GM18511 (cell line): ENCODE measurements around the gene ENTPD7.

Source experiments
- ATAC-seq: cut with Tn5 transposase; IDR thresholded peaks from one replicate; pipeline ENCODE4 v1.9.1; 2021; ENCODE audit warnings: mild to moderate bottlenecking, moderate library complexity; ENCODE audit not compliant: unreplicated experiment

ENTPD7 gene

DNA sequence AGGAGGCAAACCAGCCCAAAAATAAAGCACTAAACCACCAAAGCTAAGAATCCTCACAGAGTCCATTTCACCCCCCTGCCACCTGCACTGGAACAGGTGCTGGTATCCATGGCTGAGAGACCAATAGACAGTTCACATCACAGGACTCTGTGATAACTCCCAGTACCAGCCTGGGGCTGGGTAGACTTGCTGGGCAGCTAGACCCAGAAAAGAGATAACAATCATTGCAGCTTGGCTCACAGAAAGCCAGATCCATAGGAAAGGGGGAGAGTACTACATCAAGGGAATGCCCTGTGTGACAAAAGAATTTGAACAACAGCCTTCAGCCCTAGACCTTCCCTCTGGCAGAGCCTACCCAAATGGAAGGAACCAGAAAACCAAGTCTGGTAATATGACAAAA lies 25.5 kb upstream of the ENTPD7 start:
- ATAC-seq: no peak

DNA sequence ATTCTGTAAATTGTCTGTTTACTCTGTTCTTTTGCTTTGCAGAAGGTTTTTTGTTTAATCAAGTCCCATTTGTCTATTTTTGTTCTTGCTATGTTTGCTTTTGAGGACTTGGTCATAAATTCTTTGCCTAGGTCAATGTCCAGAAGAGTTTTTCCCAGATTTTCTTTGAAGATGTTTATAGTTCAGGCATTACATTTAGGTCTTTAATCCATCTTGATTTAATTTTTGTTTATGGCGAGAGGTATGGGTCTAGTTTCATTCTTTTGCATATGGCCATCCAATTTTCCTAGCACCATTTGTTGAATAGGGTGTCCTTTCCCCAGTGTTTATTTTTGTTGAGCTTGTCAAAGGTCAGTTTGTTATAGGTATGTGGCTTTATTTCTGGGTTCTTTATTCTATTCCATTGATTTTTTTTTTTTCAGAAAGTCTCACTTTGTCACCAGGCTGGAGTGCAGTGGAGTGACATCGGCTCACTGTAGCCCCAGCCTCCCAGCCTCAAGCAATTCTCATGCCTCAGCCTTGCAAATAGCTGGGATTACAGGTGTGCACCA lies 11.6 kb upstream of the ENTPD7 start:
- ATAC-seq: no peak

DNA sequence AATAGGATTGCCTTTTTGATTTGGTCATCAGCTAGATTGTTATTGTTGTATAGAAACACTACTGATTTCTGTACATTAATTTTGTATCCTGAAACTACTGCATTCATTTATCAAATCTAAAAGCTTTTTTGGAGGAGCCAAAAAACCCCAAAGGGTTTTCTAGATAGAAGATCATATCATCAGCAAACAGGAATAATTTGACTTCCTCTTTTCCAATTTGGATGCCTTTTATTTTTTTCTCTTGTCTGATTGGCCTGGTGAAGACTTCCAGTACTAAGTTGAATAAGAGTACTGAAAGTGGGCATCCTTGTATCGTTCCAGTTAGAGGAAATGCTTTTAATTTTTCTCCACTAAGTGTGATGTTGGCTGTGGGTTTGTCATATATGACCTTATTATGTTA lies 10.6 kb upstream of the ENTPD7 start:
- no peak for ATAC-seq

DNA sequence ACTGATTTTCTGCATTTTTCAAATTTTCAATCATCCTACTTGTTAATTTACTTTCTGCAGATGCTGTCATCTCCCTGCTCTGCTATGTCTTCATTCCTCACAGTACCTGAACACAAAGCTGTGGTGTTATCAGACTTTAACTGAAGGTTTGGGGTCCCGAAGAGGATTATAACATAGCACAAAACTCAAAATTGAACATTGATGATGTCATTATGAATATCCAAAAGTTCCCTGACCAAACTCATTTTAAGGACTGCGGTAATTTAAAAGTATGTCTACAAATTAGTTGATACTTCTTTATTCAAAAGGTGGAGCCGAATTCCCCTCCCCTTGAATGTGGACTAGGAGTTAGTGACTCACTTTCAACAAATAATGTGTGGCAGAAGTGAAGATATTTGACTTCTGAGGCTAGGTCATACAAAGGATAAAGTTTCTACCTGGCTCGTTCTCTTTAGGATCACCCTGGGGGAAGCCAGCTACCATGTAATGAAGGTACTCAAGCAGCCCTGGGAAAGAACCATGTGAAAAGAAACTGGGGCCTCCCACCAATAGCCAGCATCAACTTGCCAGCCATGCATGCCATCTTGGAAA lies 6.4 kb upstream of the ENTPD7 start:
- no peak for ATAC-seq

DNA sequence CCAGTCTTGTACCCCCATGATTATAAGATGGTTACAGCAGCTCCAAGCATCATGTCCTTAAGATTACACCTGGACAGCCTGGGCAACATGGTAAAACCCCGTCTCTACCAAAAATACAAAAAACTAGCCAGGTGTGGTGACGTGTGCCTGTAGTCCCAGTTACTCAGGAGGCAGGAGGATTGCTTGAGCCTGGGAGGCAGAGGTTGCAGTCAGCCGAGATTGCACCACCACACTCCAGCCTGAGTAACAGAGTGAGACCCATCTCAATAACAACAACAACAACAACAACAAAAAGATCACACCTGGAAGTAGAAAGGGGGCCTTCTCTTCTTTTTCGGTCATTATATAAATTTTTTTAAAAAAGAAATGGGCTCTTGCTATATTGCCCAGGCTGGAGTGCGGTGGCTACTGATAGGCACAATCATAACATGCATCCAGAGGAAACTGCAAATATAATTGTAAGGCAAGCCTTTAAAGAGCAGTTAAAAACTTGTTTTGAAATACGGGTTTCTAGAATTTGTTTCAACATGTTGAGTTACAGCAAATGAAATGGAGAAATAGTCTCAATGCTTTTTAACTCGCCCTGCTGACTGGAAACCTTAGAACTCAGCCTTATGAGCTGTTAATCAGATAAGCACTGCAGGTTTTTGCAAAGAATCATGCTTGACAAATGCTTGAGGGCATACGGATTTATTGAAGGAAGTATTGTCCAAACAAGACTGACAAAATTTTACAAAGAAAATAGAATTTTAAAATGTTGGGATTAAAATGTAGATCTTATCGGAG lies 4.7 kb upstream of the ENTPD7 start:
- ATAC-seq: no peak

DNA sequence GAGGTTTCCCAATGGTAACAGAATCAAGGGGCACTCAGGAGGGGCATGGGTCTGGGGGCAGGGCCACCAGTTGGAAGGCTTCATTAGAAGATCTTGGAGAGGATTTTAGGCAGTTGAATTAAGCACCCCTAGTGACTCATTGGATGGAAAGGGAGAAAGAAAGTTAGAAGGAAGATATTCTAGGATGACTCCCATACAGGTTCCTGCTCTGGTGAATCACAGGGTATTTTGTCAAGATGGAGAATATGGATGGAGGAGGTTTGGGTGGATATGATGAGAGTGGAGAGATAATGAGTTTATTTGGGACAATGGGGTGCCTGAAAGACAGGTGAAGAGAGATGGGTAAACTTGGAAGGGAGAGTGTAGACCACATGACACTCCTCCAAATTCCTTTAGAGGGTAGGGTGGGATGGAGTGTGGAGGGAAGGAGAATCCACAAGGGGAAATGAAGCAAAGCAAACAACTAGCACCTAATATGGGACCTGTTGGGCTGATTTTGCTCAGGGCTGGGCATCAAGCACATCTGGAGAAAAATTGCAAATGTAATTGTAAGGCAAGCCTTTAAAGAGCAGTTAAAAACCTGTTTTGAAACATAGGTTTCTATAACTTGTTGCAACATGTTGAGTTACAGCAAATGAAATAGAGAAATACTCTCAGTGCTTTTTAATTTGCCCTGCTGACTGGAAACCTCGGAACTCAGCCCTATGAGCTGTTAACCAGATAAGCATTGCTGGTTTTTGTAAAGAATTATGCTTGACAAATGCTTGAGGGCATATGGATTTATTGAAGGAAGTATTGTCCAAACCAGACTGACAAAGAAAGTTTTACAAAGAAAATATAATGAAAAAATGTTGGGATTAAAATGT lies 2.9 kb upstream of the ENTPD7 start:
- no peak for ATAC-seq

DNA sequence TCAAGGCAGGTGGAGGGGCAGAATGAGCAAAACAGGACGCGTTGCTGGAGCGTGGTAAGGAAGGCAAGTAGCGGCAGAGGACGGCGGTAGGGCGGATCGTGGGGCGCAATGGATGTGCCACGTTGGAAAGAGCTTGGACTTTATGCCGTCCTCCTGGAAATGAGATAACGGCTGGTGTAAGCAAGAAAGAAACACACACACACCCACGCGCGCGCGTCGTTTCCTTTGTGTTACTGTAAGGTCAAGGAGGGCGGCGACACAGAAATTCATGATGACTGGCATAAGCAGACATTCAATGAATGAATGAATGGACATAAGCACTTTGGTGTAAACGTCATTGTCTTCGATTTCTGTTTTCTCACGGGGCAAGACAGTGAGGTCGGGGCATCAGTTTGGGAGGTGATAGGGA lies 683 bp upstream of the ENTPD7 start:
- peak; percentile 15 for ATAC-seq

DNA sequence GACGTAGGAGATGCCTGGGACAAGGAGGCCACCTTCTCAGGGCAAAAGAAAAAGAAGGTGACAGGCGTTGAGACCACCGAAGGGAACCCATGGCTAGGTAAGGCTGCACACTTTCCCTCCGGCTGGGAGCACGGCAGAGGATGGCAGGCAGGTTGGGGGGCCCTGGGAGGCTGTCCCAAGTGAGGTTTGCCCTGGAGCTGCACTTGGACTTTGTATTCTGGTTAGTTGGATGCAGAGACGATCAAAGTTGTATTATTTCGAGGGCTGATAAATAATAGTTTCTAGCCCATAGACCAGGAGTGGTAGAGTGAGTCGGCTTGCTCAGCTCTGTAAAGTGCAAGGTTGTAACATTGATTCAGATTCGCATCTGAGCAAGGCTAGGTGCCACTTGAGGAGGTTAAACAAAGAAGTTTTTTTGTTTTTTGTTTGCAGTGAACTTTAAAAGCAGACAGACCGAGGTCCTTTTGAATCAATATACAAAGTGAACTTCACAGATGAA lies 608 bp downstream of the ENTPD7 start:
- no peak for ATAC-seq

DNA sequence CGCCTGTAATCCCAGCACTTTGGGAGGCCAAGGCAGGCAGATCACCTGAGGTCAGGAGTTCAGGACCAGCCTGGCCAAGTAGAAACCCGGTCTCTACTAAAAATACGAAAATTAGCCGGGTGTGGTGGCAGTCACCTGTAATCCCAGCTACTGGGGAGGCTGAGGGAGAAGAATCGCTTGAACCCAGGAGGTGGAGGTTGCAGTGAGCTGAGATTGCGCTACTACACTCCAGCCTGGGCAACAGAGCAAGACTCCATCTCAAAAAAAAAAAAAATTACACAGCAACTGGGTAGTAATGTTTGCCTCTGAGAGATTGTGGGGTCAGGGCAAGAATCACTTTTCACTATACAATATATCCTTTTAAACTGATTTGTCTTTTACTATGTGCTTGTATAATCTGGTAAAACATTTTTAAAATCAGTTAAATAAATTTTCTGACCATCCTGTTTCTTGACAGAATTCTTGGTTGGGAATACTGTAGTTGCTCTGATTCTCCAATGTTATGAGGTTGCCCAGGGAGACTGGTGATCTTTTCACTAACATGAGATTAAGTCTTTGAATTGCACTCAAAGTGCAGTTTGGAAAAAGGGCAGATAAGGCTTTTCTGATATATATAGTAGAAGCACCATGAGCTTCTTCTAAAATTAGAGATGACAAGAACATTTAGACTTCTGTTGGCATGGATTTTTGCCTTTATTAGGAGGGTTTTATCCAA lies 1.5 kb downstream of the ENTPD7 start:
- no peak for ATAC-seq

DNA sequence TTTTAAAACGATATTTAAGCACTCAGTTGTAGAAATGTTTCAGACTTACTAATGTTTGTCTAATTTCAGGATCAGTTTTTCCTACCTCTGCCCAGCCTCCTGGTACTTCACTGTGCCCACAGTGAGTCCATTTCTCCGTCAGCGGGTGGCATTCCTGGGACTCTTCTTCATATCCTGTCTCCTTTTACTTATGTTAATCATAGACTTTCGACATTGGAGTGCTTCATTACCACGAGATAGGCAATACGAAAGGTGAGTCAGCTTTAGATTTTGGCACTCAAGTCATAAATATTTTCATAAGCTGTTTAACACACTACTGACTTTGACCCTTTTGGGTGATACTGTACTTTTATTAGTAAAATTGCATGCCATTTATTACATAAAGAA lies 2.1 kb downstream of the ENTPD7 start:
- ATAC-seq: no peak

DNA sequence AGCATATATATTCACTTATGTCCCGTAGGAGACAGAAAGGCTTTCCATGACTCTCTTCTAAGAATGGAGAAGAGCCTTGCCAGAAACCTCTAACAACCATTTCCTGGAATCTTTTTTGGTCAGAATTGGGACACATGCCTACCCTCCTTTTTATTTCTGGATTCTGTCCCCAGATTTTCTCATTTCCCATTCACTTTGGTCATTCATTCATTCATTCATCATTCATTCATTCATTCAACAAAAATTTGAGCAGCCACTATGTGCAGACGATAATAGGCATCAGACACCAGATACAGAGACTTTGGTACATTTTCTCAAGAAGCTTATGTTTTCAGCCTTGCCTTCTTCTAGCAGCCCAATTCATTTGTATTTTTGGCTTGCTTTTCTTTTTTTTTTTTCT lies 6.0 kb downstream of the ENTPD7 start:
- no peak for ATAC-seq

DNA sequence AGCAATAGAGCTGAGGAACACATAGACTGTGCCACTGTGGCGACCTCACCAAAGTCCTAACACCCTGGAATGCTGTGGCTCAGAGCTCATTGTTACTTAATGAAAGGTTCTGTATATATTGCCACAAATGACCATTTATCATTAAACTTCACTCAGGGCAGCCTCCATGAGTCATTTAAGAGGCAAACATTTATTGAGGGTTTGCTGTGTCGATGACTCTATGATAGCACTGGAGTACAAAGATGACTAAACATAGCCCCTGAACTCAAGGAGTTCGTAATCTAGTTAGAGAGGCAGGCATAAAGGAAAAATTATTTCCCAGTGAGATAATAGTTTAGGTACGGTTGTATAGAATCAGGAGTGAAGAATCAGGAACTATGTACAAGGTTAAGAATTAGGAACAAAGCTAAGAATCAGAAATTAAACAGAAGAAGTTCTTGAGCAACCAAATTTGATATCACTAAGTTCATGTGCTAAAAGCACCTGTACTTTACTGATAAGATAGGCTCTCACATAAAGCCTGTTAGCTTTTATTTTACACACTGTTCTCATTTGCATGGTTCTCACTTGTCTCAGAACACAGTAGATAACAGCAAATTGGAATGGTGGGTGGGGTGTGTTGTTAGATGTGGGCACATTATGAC lies 7.9 kb downstream of the ENTPD7 start:
- ATAC-seq: no peak

DNA sequence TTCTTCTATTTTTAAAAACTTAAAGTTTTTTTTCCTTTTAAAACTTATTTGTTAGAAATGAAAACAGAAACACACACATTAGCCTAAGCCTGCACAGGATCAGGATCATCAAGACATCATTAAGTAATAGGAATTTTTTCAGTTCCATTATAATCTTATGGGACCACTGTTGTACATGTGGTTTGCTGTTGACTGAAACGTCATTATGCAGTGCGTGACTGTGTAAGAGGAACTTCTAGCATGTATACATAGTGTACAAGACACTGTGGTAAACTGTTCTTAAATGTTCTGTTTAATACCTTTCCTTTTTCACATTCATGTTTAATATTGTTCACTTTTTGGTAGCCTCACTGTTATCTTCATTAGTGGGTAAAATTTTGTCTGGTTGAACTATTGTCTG lies 12.1 kb downstream of the ENTPD7 start:
- ATAC-seq: no peak

DNA sequence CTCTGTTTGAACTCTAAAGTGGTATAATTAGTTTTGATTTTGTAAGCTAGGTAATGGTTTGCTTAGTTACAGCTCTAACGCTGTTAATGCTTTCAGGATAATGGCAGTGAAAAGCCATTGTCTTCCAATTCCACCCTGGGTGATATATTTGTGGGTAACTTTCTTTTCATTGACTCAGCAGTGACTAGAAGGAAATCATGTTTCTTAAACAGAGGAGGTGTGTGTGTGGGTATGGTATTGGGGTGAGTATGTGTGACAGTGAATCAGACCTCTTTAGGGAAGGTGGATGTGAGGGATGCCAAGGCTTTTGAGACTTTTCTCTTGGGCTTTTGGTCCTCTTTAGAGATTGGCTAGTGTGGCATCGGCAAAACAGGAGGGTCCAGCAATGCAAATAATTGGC lies 13.6 kb downstream of the ENTPD7 start:
- no peak for ATAC-seq

DNA sequence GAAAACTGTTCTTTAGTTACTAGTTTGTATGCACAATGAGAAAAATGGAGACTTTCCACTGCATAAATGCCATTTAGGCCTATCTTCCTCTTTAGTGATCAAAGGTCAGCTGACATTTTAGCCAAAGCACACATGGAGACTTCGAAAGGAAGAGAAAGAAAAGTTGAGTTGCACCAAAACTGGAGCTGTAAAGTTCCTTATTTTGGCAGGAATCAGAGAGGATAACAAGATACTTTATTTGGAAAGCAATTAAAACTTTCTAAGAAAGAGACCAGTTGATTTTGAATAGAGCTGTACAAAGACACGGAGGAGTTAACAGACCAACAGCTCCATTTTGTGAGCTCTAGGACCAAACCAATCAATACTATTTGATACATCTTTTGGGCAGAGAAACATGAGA lies 14.2 kb downstream of the ENTPD7 start:
- no peak for ATAC-seq

DNA sequence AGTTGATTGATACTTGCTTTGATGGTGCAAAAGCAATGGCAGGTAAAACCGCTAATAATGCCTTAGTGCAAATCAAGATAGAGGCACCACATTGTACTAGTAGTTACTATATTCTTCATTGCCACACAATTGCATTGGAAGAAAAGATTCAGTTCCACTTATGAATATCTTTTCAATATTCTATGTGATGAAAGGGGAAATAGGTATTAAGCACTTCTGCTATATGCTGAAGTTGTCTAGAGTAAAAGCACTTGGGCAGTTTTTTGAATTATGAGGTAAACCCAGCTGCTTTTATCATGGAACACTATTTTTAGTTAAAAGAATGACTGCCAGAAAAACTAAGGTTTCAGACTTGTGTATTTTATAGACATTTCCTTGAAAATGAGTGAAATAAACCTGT lies 15.5 kb downstream of the ENTPD7 start:
- no peak for ATAC-seq

DNA sequence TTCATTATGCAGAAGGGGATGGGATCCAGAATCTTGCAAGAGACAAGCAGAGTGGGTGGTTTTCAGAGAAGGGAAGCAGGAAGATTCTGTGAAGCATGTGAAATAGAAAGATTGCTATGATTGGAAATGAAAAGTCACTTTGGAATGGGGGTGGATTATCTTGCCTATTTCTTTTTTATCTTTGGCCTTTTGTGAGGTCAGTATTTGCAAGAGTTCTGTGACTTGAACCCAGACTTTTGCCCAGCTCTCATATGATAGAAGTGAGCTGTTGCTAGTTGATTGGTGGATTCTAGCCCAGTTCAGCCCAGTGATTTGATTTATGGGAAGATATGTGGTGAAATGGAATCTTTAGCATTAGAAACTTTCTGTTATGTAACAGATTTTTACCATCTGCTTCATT lies 17.1 kb downstream of the ENTPD7 start:
- ATAC-seq: no peak

DNA sequence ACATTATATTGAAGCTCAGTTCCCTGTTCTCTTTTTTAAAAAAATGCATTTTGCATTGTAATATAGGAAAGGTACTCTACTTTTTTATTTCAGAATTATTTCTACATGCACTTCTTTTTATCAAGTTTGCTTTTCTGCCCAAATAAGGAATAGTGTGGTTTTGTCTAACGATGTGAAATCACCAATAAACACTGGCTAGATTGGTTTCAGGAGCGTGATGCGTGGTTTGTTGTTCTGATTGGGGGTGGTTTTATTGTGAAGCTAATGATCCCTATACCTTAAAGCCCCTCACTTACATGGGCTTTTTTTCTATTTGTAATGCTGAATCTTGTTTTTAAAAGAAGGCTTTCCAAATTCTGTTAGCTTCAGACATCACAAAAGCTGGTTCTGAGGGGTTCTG lies 17.6 kb downstream of the ENTPD7 start:
- no peak for ATAC-seq

DNA sequence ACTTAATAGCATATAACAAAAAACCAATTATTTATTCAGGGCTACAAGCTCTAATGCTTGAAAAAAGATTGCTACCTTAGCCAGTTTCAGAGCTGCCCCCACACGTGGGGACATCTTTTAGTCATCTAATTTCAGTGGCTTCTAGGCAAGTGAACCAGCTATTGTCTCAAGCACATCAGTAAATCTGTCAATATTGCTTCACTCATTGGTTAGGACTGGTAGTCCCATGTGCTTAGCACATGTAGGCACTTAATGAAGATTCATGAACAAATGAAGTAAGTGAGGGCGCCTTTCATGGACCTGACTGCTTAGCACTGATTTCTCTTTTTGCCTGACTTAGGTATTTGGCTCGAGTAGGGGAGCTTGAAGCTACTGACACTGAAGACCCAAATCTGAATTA lies 19.6 kb downstream of the ENTPD7 start:
- no peak for ATAC-seq

DNA sequence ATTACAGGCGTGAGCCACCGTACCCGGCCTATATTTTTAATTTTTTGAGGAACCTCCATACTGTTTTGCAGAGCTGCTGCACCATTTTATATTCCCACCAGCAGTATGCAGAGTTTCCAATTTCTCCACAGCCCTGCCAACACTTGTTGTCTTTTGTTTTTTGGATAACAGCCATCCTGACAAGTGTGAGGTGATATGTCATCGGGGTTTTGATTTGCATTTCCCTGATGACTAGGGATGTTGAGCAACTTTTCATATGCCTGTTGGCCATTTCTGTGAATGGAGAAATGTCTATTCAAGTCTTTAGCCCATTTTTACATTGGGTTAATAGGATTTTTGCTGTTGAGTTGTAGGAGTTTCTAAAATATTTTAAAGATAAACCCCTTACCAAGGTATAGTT lies 22.2 kb downstream of the ENTPD7 start:
- ATAC-seq: no peak
